Gastroesophageal sphincter (tissue), 3 donors: Measurements from ENCODE around the gene E4F1.
A peak's percentile ranks its signal among the peaks of the same experiment; 100 is the strongest.

Source experiments
- EP300 ChIP-seq: sonication (generic); formaldehyde crosslinking; IDR thresholded peaks from one replicate; pipeline ENCODE4 v1.6.1; 2017; ENCODE audit warnings: antibody characterized with exemption, mild to moderate bottlenecking
- POLR2A ChIP-seq, 2 donors: fragments of 450-650 bp; IDR thresholded peaks; one replicate each; pipeline ENCODE4 v1.6.1; 2017; ENCODE audit warnings: antibody characterized with exemption in 2 of 2, mild to moderate bottlenecking in 2 of 2, moderate library complexity in 1 of 2
- POLR2AphosphoS5 ChIP-seq: sonication (generic); formaldehyde crosslinking; IDR thresholded peaks from one replicate; pipeline ENCODE4 v1.6.1; 2017; ENCODE audit warnings: antibody characterized with exemption
- TF ChIP-seq, protein P1 (sequence below), 4 experiments: fragments of 200-600 bp in 2 of 4; fragments of 450-650 bp in 2 of 4; sonication (generic) in 1 of 4; IDR thresholded peaks; one replicate each; pipeline ENCODE4 v1.5.1; 2017 to 2019; ENCODE audit warnings: antibody characterized with exemption in 4 of 4, mild to moderate bottlenecking in 2 of 4, moderate library complexity in 2 of 4

DNA sequence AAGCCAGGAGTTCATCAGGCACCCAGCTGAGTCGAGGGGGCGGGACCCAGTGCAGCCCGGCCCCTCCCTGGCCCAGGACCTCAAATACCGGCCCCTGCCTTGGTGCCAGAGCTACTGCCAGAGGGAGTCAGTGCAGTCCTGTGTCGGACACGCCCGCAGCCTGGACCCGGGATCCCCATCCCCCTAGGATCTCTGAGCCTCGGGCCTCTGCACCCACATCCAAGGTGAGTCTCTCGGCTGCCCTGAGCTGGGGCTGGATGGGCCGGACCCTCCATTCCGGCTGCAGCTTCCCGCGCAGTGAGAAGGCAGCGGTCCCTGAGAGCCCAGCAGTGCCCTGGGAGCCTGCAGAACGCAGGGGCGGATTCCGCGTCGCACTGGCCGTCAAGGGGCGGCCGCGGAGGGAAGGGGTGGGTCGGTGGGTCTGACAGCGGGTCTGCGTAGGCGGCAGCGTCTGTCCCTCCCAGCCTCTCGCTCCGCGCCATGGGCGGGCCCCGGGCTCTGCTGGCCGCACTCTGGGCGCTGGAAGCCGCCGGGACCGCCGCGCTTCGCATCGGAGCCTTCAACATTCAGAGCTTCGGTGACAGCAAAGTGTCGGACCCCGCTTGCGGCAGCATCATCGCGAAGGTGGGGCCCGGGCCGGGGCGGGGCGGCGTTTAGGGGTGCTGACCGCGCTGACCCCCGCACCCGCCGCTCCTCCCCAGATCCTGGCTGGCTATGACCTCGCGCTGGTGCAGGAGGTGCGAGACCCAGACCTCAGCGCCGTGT lies 13.1 kb downstream of the E4F1 start, which contains the start of gene DNASE1L2:
- TF ChIP-seq POLR2A (IDR thresholded peaks at IDR 0.05): no peak
- TF ChIP-seq EP300: no peak
- TF ChIP-seq, protein P1, sequence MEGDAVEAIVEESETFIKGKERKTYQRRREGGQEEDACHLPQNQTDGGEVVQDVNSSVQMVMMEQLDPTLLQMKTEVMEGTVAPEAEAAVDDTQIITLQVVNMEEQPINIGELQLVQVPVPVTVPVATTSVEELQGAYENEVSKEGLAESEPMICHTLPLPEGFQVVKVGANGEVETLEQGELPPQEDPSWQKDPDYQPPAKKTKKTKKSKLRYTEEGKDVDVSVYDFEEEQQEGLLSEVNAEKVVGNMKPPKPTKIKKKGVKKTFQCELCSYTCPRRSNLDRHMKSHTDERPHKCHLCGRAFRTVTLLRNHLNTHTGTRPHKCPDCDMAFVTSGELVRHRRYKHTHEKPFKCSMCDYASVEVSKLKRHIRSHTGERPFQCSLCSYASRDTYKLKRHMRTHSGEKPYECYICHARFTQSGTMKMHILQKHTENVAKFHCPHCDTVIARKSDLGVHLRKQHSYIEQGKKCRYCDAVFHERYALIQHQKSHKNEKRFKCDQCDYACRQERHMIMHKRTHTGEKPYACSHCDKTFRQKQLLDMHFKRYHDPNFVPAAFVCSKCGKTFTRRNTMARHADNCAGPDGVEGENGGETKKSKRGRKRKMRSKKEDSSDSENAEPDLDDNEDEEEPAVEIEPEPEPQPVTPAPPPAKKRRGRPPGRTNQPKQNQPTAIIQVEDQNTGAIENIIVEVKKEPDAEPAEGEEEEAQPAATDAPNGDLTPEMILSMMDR (IDR thresholded peaks at IDR 0.05): no peak
- peak; percentile 20 for TF ChIP-seq POLR2AphosphoS5
